ENCODE data around the gene ALG8. TPM values are rescaled to one million over a fixed set of nuclear protein-coding genes. Genes with fewer than 3 reads are reported as not detected.

Gene ALG8
- total RNA-seq, 4 donors from 2014 or later = 15.6 to 26.7 (median 21.2) TPM

DNA sequence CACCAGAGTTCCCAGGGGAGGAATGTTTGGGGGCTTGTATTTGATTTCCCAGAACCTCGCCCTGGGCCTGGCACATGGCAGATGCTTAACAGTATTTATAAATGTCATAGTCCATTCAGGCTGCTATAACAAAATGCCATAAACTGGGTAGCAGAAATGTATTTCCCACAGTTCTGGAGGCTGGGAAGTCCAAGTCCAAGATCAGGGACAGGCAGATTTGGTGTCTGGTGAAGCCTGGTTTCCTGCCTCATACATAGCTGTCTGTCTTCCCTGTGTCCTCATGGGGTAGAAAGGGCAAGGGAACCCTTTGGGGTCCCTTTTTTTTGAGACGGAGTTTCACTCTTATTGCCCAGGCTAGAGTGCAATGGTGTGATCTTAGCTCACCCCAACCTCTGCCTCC is 25.0 kb upstream of the ALG8 start:
- Histone ChIP-seq H3K27ac (no peak overlapping the region), H3K4me3 (no peak overlapping the region), H3K36me3 (no peaks in the 10 kb centered on the region), H3K9me3 (no peaks in the 10 kb centered on the region), H3K4me1 (peaks cover 12% of the 10 kb centered on the region), H3K27me3 (no peaks in the 10 kb centered on the region)
- TF ChIP-seq, protein P1, sequence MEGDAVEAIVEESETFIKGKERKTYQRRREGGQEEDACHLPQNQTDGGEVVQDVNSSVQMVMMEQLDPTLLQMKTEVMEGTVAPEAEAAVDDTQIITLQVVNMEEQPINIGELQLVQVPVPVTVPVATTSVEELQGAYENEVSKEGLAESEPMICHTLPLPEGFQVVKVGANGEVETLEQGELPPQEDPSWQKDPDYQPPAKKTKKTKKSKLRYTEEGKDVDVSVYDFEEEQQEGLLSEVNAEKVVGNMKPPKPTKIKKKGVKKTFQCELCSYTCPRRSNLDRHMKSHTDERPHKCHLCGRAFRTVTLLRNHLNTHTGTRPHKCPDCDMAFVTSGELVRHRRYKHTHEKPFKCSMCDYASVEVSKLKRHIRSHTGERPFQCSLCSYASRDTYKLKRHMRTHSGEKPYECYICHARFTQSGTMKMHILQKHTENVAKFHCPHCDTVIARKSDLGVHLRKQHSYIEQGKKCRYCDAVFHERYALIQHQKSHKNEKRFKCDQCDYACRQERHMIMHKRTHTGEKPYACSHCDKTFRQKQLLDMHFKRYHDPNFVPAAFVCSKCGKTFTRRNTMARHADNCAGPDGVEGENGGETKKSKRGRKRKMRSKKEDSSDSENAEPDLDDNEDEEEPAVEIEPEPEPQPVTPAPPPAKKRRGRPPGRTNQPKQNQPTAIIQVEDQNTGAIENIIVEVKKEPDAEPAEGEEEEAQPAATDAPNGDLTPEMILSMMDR (IDR thresholded peaks at IDR 0.05) = no peak
- TF ChIP-seq EP300 (IDR thresholded peaks at IDR 0.05) (no peak), POLR2A (IDR thresholded peaks at IDR 0.05) (no peak), POLR2AphosphoS5 (IDR thresholded peaks at IDR 0.05) (no peak)
- 96% methylated on average over 2 of the region's 2 CpGs for whole genome bisulfite sequencing
- no peak for DNase-seq (ENCODE audit: low spot score in 2 of 2)

DNA sequence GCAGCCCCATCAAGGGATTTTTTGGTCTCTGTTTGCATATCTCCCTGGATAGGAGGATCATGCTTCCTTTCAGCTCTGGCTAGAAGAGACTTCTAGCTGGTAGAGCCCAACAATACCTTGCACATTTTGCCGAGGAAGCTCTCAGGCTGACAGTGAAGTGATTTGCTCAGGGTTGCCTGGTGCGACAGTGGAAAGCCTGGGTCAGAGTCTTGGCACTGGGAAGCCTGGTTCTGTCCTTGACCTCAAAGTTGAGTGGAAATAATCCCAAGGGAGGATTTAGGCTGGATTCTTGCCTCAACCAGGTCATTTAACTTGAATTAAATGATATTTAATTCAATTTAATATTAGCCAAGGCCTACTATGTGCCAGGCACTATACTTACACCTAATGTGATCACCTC is 24.4 kb upstream of the ALG8 start:
- Histone ChIP-seq H3K4me1 (peaks cover 8% of the 10 kb centered on the region), H3K27me3 (no peaks in the 10 kb centered on the region), H3K4me3 (no peak overlapping the region), H3K27ac (no peak overlapping the region), H3K36me3 (no peaks in the 10 kb centered on the region), H3K9me3 (no peaks in the 10 kb centered on the region)
- DNase-seq (ENCODE audit: low spot score in 2 of 2) = no peak
- TF ChIP-seq POLR2A (IDR thresholded peaks at IDR 0.05) (no peak), EP300 (IDR thresholded peaks at IDR 0.05) (no peak), POLR2AphosphoS5 (IDR thresholded peaks at IDR 0.05) (no peak)
- TF ChIP-seq, protein P1 (IDR thresholded peaks at IDR 0.05) = no peak
- WGBS = 54% methylated on average over 2 of the region's 2 CpGs

DNA sequence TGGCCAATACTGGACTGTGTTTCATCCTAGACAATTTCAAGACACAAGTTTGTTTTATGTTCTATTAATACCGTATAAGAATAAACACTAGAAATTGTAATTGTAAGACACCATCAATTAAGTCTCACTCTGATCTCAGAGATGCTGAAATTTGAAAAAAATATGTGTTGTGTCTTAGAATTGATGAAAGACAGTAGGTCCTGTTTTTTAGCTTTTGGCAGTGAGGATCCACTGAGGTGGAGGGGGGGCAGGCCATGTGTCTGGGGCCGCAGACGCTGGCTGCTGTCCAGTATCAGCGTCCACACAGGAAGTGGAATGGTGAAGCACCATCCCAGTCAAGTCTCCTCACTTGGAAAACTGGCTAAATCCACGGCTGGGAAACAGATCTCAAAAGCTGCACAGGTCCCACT is 22.5 kb upstream of the ALG8 start:
- TF ChIP-seq POLR2AphosphoS5 (IDR thresholded peaks at IDR 0.05) (no peak), POLR2A (IDR thresholded peaks at IDR 0.05) (no peak), EP300 (IDR thresholded peaks at IDR 0.05) (no peak)
- TF ChIP-seq, protein P1 (IDR thresholded peaks at IDR 0.05) = no peak
- Histone ChIP-seq H3K36me3 (no peaks in the 10 kb centered on the region), H3K4me1 (no peaks in the 10 kb centered on the region), H3K4me3 (no peak overlapping the region), H3K9me3 (no peaks in the 10 kb centered on the region), H3K27me3 (no peaks in the 10 kb centered on the region), H3K27ac (no peak overlapping the region)
- no peak for DNase-seq (ENCODE audit: low spot score in 2 of 2)
- 53% methylated on average over 5 of the region's 5 CpGs for WGBS

DNA sequence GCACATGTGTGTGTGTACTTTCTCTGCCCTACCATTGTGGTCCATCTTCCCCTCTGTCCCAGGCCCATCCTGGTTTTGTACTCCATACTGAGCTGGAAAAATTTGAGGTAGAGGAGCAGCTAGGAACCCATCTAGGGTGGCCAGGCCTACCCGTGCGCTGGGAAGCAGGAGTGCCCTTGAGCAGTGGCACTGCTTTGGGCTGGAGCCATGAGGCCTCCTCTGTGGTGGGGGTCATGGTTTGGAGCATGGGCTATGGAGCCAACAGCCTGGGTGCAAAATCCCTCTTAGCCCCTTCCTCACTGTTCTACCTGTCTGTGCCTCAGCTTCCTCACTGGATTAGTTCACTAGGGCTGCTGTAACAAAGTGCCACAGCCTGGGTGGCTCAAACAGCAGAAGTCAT is 21.9 kb upstream of the ALG8 start:
- no peaks in the 10 kb centered on the region for H3K27me3 ChIP-seq
- no peak overlapping the region for H3K4me3 ChIP-seq
- H3K27ac ChIP-seq = no peak overlapping the region
- DNase-seq (ENCODE audit: low spot score in 2 of 2) = no peak
- TF ChIP-seq POLR2A (IDR thresholded peaks at IDR 0.05) (no peak), EP300 (IDR thresholded peaks at IDR 0.05) (no peak), POLR2AphosphoS5 (IDR thresholded peaks at IDR 0.05) (no peak)
- TF ChIP-seq, protein P1 (IDR thresholded peaks at IDR 0.05) = no peak
- H3K9me3 ChIP-seq = no peaks in the 10 kb centered on the region
- no peaks in the 10 kb centered on the region for H3K36me3 ChIP-seq
- 94% methylated on average over 2 of the region's 2 CpGs for WGBS
- no peaks in the 10 kb centered on the region for H3K4me1 ChIP-seq

DNA sequence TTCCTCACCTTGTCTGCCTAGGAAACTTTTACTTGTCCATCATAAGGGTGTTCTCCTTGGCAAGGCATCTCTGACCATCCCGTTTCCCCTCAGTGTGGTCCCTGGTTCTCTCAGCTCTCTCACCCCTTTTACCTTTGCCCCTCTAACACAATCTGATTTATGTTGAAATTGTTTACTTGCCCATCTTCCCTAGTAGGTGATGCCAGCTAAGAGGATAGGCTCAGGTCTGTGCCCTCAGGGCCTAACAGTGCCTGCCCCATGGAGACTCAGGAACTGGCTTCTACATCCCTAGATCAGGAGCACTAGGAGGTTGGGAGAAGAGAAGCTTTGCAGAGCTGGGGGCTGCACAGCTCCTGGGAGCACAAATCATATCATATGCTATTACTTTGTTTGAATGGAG is 21.1 kb upstream of the ALG8 start:
- no peaks in the 10 kb centered on the region for H3K9me3 ChIP-seq
- no peak for DNase-seq (ENCODE audit: low spot score in 2 of 2)
- no peak overlapping the region for H3K4me3 ChIP-seq
- H3K36me3 ChIP-seq = no peaks in the 10 kb centered on the region
- H3K27me3 ChIP-seq = no peaks in the 10 kb centered on the region
- no peak overlapping the region for H3K27ac ChIP-seq
- WGBS = 94% methylated on average over 1 of the region's 1 CpG
- TF ChIP-seq POLR2A (IDR thresholded peaks at IDR 0.05) (no peak), EP300 (IDR thresholded peaks at IDR 0.05) (no peak), POLR2AphosphoS5 (IDR thresholded peaks at IDR 0.05) (no peak)
- TF ChIP-seq, protein P1 (IDR thresholded peaks at IDR 0.05) = no peak
- H3K4me1 ChIP-seq = no peaks in the 10 kb centered on the region

All from suprapubic skin (tissue), 4 donors.